DOHH2 (cell line): ENCODE data around the gene OPTC.

ENCODE experiments used
- H3F3A ChIP-seq: fragments of 200-600 bp; sonication (generic), shearing (Covaris generic); 2 replicates; pipeline ENCODE4 v1.6.0; 2016; ENCODE audit warnings: antibody characterized with exemption, mild to moderate bottlenecking; ENCODE audit not compliant: control insufficient read depth, insufficient read depth
- H3K27ac ChIP-seq: fragments of 200-600 bp; sonication (generic); 2 replicates; pipeline ENCODE4 v1.5.1; 2014; ENCODE audit warnings: low read depth, mild to moderate bottlenecking, low read length, moderate library complexity
- H3K27me3 ChIP-seq: fragments of 200-600 bp; sonication (generic); 2 replicates; pipeline ENCODE4 v1.6.1; 2014; ENCODE audit warnings: mild to moderate bottlenecking, low read length, mixed read lengths; ENCODE audit not compliant: control insufficient read depth
- H3K36me3 ChIP-seq: fragments of 200-600 bp; sonication (generic); 2 replicates; pipeline ENCODE4 v1.6.1; 2014; ENCODE audit warnings: mild to moderate bottlenecking, low read length, moderate library complexity, mixed read lengths; ENCODE audit not compliant: control insufficient read depth
- H3K4me1 ChIP-seq: fragments of 200-600 bp; sonication (generic); 2 replicates; pipeline ENCODE4 v1.6.1; 2014; ENCODE audit warnings: mild to moderate bottlenecking, low read length, mixed read lengths; ENCODE audit not compliant: control insufficient read depth
- H3K4me2 ChIP-seq: fragments of 200-600 bp; sonication (generic); 2 replicates; pipeline ENCODE4 v1.6.0; 2014; ENCODE audit warnings: mild to moderate bottlenecking, low read length, moderate library complexity
- H3K4me3 ChIP-seq: fragments of 200-600 bp; sonication (generic); 2 replicates; pipeline ENCODE4 v1.5.1; 2014; ENCODE audit warnings: mild to moderate bottlenecking, low read length, mixed read lengths
- H3K79me2 ChIP-seq: fragments of 200-600 bp; sonication (generic); 2 replicates; pipeline ENCODE4 v1.6.1; 2014; ENCODE audit warnings: mild to moderate bottlenecking, low read length, mixed read lengths; ENCODE audit not compliant: control insufficient read depth
- H3K9me2 ChIP-seq: fragments of 200-600 bp; sonication (generic); replicated peaks from 2 replicates; pipeline ENCODE4 v1.6.1; 2014; ENCODE audit warnings: mild to moderate bottlenecking, low read length, mixed read lengths; ENCODE audit not compliant: control insufficient read depth
- H3K9me3 ChIP-seq: fragments of 200-600 bp; sonication (generic); 2 replicates; pipeline ENCODE4 v1.6.1; 2014; ENCODE audit warnings: antibody characterized with exemption, low read length, mixed read lengths; ENCODE audit not compliant: control insufficient read depth, insufficient read depth
- H4K20me1 ChIP-seq: fragments of 200-600 bp; sonication (generic); 2 replicates; pipeline ENCODE4 v1.6.0; 2014; ENCODE audit warnings: low read depth, mild to moderate bottlenecking, antibody characterized with exemption, low read length, moderate library complexity; ENCODE audit not compliant: control insufficient read depth, insufficient read depth
- EZH2phosphoT487 ChIP-seq: fragments of 200-600 bp; sonication (generic); IDR thresholded peaks from 2 replicates; pipeline ENCODE4 v1.6.1; 2017; ENCODE audit warnings: borderline replicate concordance, mild to moderate bottlenecking, antibody characterized with exemption, low read length, moderate library complexity, mixed read lengths
- TF ChIP-seq, protein P1 (sequence below): fragments of 200-600 bp; sonication (generic); IDR thresholded peaks from one replicate; pipeline ENCODE4 v1.5.1; 2014; ENCODE audit warnings: antibody characterized with exemption, mild to moderate bottlenecking, low read depth, low read length; ENCODE audit not compliant: poor library complexity, severe bottlenecking

The OPTC gene

DNA sequence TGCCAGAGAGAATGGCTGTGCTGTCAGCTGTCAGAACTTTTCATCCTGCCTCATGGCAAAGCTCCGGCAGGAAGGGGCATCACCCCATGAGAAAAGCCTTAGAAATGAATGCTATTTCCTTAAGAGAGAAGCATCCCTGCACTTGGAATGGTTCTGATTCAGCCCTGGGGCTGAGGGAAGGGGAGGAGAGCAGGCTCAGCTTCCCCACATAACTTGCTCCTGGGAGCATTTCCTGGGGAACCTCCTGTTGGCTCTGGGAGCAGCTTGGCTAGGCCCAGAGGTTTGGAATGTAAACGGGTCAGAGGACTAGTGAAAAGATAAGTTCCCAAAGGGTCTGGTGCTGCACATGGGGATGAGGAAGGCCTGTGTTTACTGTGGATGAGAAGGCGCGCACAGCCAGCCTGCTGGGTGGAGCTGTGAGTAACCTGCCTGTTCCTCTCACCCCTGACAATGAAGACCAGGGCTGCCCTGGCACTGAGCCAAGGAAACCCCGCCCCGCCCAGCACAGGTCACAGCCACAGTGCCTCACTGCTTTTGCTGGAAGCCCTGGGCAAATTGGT is 13.3 kb upstream of the OPTC start:
- no peaks in the 10 kb centered on the region; the same call in 1 of the 2 replicates for H3F3A ChIP-seq
- no peaks in the 10 kb centered on the region for H3K79me2 ChIP-seq
- H3K36me3 ChIP-seq, result no peaks in the 10 kb centered on the region
- peaks cover 12% of the 10 kb centered on the region for H3K4me1 ChIP-seq
- H3K27me3 ChIP-seq, result peaks cover 26% of the 10 kb centered on the region
- H3K4me2 ChIP-seq, result no peak overlapping the region
- no peak overlapping the region for H3K27ac ChIP-seq
- H3K9me3 ChIP-seq, result no peaks in the 10 kb centered on the region
- no peaks in the 10 kb centered on the region for H4K20me1 ChIP-seq
- TF ChIP-seq EZH2phosphoT487, result no peak
- TF ChIP-seq, protein P1, sequence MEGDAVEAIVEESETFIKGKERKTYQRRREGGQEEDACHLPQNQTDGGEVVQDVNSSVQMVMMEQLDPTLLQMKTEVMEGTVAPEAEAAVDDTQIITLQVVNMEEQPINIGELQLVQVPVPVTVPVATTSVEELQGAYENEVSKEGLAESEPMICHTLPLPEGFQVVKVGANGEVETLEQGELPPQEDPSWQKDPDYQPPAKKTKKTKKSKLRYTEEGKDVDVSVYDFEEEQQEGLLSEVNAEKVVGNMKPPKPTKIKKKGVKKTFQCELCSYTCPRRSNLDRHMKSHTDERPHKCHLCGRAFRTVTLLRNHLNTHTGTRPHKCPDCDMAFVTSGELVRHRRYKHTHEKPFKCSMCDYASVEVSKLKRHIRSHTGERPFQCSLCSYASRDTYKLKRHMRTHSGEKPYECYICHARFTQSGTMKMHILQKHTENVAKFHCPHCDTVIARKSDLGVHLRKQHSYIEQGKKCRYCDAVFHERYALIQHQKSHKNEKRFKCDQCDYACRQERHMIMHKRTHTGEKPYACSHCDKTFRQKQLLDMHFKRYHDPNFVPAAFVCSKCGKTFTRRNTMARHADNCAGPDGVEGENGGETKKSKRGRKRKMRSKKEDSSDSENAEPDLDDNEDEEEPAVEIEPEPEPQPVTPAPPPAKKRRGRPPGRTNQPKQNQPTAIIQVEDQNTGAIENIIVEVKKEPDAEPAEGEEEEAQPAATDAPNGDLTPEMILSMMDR, result no peak
- no peaks in the 10 kb centered on the region for H3K9me2 ChIP-seq
- H3K4me3 ChIP-seq, result no peak overlapping the region

DNA sequence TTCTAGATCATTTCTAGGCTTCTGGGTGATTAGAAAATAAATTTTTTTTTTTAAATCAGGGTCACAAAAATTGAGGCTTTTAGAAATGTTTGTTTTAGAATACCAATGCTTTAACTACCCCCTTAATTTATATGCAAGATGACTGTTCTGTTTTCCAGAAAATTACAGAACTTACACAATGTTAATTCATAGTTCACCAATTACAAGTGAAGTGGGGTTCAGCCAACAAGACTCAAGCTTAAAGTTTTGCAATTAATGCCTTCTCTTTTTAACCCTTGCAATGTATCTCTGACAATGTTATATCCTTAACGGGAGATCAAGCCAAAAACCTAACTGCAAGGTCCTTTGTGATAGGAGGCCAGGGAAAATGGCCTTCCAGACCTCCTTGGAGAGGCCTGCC is 12.8 kb upstream of the OPTC start:
- H3K9me2 ChIP-seq, result no peaks in the 10 kb centered on the region
- no peak for TF ChIP-seq EZH2phosphoT487
- TF ChIP-seq, protein P1, result no peak
- H3F3A ChIP-seq, result no peaks in the 10 kb centered on the region; the same call in 1 of the 2 replicates
- H3K4me1 ChIP-seq, result peaks cover 12% of the 10 kb centered on the region
- no peak overlapping the region for H3K27ac ChIP-seq
- no peaks in the 10 kb centered on the region for H3K79me2 ChIP-seq
- no peak overlapping the region for H3K4me3 ChIP-seq
- H3K27me3 ChIP-seq, result peaks cover 20% of the 10 kb centered on the region
- H3K36me3 ChIP-seq, result no peaks in the 10 kb centered on the region
- H3K4me2 ChIP-seq, result no peak overlapping the region
- no peaks in the 10 kb centered on the region for H4K20me1 ChIP-seq
- no peaks in the 10 kb centered on the region for H3K9me3 ChIP-seq

DNA sequence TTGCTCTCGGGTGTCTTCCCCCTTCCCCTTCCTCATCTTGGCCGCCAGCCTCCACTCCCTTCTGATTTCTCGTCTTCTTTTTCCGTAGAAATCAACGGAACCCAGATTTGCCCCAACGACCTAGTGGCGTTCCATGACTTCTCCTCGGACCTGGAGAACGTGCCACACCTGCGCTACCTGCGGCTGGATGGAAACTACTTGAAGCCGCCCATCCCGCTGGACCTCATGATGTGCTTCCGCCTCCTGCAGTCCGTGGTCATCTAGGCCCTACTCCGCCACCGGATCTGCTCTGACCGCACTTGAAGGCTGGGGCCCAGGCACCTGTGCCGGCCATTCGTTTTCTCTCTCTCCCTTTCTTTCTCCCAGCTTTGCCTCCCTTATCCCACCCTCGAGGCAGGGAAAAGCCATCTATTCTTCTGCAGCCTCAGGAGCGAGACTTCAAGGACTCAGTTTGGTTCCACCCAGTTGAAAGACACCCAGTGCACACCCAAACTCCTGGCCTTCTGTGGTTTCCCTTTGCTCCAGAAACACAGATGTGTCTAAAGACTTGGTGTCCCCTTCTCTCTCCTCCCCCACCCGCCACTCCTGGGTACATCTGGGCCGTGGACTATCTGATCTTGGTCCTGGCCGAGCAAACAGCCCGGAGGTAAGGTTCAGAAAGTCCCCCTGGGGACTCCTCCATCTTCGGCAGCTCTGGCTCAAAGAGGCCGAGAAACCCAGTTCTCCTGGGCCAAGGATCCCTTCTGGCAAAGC is 7.2 kb upstream of the OPTC start:
- Histone ChIP-seq H3K79me2 (no peaks in the 10 kb centered on the region), H3K27ac (no peak overlapping the region), H3K4me2 (peak overlapping the region; percentile 88), H3K36me3 (no peaks in the 10 kb centered on the region), H3K9me3 (no peaks in the 10 kb centered on the region), H3K27me3 (peaks cover 8% of the 10 kb centered on the region), H3K4me3 (peak overlapping the region; percentile 88), H4K20me1 (no peaks in the 10 kb centered on the region), H3K4me1 (peaks cover 12% of the 10 kb centered on the region), H3K9me2 (no peaks in the 10 kb centered on the region), H3F3A (no peaks in the 10 kb centered on the region)
- no peak for TF ChIP-seq EZH2phosphoT487
- TF ChIP-seq, protein P1, result no peak
